ENCODE data around the gene CLTRN. TPM values are rescaled to one million over a fixed set of nuclear protein-coding genes. Genes with fewer than 3 reads are reported as not detected.

Gene CLTRN
- total RNA-seq, 3 donors from 2014 or later (not counting 1 experiment from before 2014, with no cell fraction given) = 0.28 TPM; not detected in 2

GRCh38 chrX:15600745-15601144 lies 63.9 kb downstream of the CLTRN start, which contains the start of gene ACE2:
TSS of gene ACE2 (minus strand) at chrX:15600960. CDS start at chrX:15600911, 49 bp downstream.
- Mint-ChIP-seq H3K27me3 (ENCODE audit: low read depth in 2 of 2) (peaks cover 0 to 50% of the 10 kb centered on the region in 2 donors), H3K36me3 (no peaks in the 10 kb centered on the region), H3K4me3 (no peak within 1 kb of the TSS), H3K4me1 (no peaks in the 10 kb centered on the region), H3K27ac (no peak within 1 kb of the TSS), H3K9me3 (no peaks in the 10 kb centered on the region)
- no peak for DNase-seq
- ATAC-seq = no peak
- H3K4me1 ChIP-seq (ENCODE audit: control insufficient read depth, insufficient read depth, low read length) = no peaks in the 10 kb centered on the region
- no peaks in the 10 kb centered on the region for H3K27me3 ChIP-seq (ENCODE audit: control insufficient read depth, insufficient read depth, low read length)
- intact Hi-C loops (cut with micrococcal nuclease) = no loop called here
- WGBS (ENCODE audit: insufficient coverage) = 97% methylated on average over 4 of the region's 4 CpGs
- H3K27ac ChIP-seq (ENCODE audit: low read length) = no peak within 1 kb of the TSS
- H3K4me3 ChIP-seq (ENCODE audit: low read length) = no peak within 1 kb of the TSS
- no peak for TF ChIP-seq CTCF (IDR thresholded peaks at IDR 0.05)
- no peaks in the 10 kb centered on the region for H3K36me3 ChIP-seq (ENCODE audit: control insufficient read depth, insufficient read depth, low read length)
- H3K9me3 ChIP-seq (ENCODE audit: control insufficient read depth, insufficient read depth, low read length) = no peaks in the 10 kb centered on the region

- intact Hi-C loops (cut with micrococcal nuclease) = no loop called here
- Mint-ChIP-seq H3K27ac (no peak overlapping the region), H3K9me3 (no peaks in the 10 kb centered on the region), H3K4me1 (no peaks in the 10 kb centered on the region), H3K27me3 (ENCODE audit: low read depth in 2 of 2) (peaks cover 0 to 47% of the 10 kb centered on the region in 2 donors), H3K4me3 (no peak overlapping the region), H3K36me3 (no peaks in the 10 kb centered on the region)
- no peak for ATAC-seq
- no peak for DNase-seq
- no peak overlapping the region for H3K27ac ChIP-seq (ENCODE audit: low read length)
- H3K27me3 ChIP-seq (ENCODE audit: control insufficient read depth, insufficient read depth, low read length) = no peaks in the 10 kb centered on the region
- no peaks in the 10 kb centered on the region for H3K36me3 ChIP-seq (ENCODE audit: control insufficient read depth, insufficient read depth, low read length)
- no peak for TF ChIP-seq CTCF (IDR thresholded peaks at IDR 0.05)
- H3K9me3 ChIP-seq (ENCODE audit: control insufficient read depth, insufficient read depth, low read length) = no peaks in the 10 kb centered on the region
- no peak overlapping the region for H3K4me3 ChIP-seq (ENCODE audit: low read length)
- H3K4me1 ChIP-seq (ENCODE audit: control insufficient read depth, insufficient read depth, low read length) = no peaks in the 10 kb centered on the region
Measured at GRCh38 chrX:15600049-15600448, 64.6 kb downstream of the CLTRN start.

- Mint-ChIP-seq H3K9me3 (no peaks in the 10 kb centered on the region), H3K4me1 (no peaks in the 10 kb centered on the region), H3K27me3 (ENCODE audit: low read depth in 2 of 2) (peaks cover 0 to 47% of the 10 kb centered on the region in 2 donors), H3K27ac (no peak overlapping the region), H3K36me3 (no peaks in the 10 kb centered on the region), H3K4me3 (no peak overlapping the region)
- TF ChIP-seq CTCF (IDR thresholded peaks at IDR 0.05) = no peak
- 77% methylated on average over 2 of the region's 4 CpGs for WGBS (ENCODE audit: insufficient coverage)
- H3K27me3 ChIP-seq (ENCODE audit: control insufficient read depth, insufficient read depth, low read length) = no peaks in the 10 kb centered on the region
- no peaks in the 10 kb centered on the region for H3K9me3 ChIP-seq (ENCODE audit: control insufficient read depth, insufficient read depth, low read length)
- intact Hi-C loops (cut with micrococcal nuclease) = no loop called here
- ATAC-seq = no peak
- no peak overlapping the region for H3K27ac ChIP-seq (ENCODE audit: low read length)
- H3K36me3 ChIP-seq (ENCODE audit: control insufficient read depth, insufficient read depth, low read length) = no peaks in the 10 kb centered on the region
- H3K4me1 ChIP-seq (ENCODE audit: control insufficient read depth, insufficient read depth, low read length) = no peaks in the 10 kb centered on the region
- DNase-seq = no peak
- no peak overlapping the region for H3K4me3 ChIP-seq (ENCODE audit: low read length)
Measured at GRCh38 chrX:15599461-15599860, 65.1 kb downstream of the CLTRN start.

- Histone ChIP-seq H3K9me3 (ENCODE audit: control insufficient read depth, insufficient read depth, low read length) (no peaks in the 10 kb centered on the region), H3K36me3 (ENCODE audit: control insufficient read depth, insufficient read depth, low read length) (no peaks in the 10 kb centered on the region), H3K4me1 (ENCODE audit: control insufficient read depth, insufficient read depth, low read length) (no peaks in the 10 kb centered on the region), H3K4me3 (ENCODE audit: low read length) (no peak overlapping the region), H3K27ac (ENCODE audit: low read length) (no peak overlapping the region), H3K27me3 (ENCODE audit: control insufficient read depth, insufficient read depth, low read length) (no peaks in the 10 kb centered on the region)
- no peak for TF ChIP-seq CTCF (IDR thresholded peaks at IDR 0.05)
- ATAC-seq (no peak), DNase-seq (no peak)
- Mint-ChIP-seq H3K27me3 (ENCODE audit: low read depth in 2 of 2) (peaks cover 0 to 45% of the 10 kb centered on the region in 2 donors), H3K27ac (no peak overlapping the region), H3K9me3 (no peaks in the 10 kb centered on the region), H3K4me1 (no peaks in the 10 kb centered on the region), H3K4me3 (no peak overlapping the region), H3K36me3 (no peaks in the 10 kb centered on the region)
- intact Hi-C loops (cut with micrococcal nuclease) = no loop called here
- 60% methylated on average over 1 of the region's 3 CpGs for WGBS (ENCODE audit: insufficient coverage)
Measured at GRCh38 chrX:15598026-15598425, 66.6 kb downstream of the CLTRN start.
